Right ventricle myocardium inferior (tissue), 1 donor: ENCODE data around the gene MACROD2. TPM values are rescaled to one million over a fixed set of nuclear protein-coding genes. Genes with fewer than 3 reads are reported as not detected.

Source experiments
- ATAC-seq: fragments of 200-7000 bp; cut with Tn5 transposase; one replicate; pipeline ENCODE4 v1.9.1; 2020; ENCODE audit warnings: mild to moderate bottlenecking, moderate library complexity
- DNase-seq: peaks from one replicate; pipeline ENCODE4 v3.0.0; 2021; ENCODE audit errors: missing footprints
- intact Hi-C: fragments of 100-400 bp; cut with DNase I; formaldehyde crosslinking; loops from one replicate; pipeline ENCODE4 v1.11.0; 2022
- total RNA-seq: library from RNA; stranded (reverse); fragmentation: NEBNext Ultra II Directional; extraction: Animal tissue kit (Norgen Biotek cat#: 25700); gene quantifications from one replicate; pipeline ENCODE4 v1.2.1, GENCODE V29; 2021
- donor health status: DM: no; HTN: yes; CAD: no; lungs with severe emphysema.

Gene MACROD2
- total RNA-seq, 1 donor from 2014 or later: 5.0 TPM

DNA sequence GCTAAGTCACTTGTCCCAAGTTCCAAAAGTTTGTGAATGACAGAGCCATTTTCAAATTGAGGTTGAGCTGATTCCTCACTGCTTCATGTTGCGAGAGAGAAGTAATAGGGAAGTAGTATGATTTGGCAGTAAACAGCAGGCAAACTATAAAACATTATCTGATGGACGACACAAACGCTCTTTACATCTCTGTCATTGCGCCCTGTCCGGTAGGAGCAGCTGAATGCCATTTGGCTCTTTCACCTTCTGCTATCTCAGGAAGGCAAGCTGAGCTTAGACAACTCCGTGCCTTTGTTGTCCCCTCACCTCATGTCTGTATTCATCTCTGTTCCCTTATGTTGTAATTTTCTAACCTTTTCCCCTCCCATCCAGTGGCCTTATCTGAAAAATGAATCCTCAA lies 782.8 kb downstream of the MACROD2 start:
- intact Hi-C loops: no loop called here
- ATAC-seq (no peak), DNase-seq (no peak)

- DNase-seq (no peak), ATAC-seq (no peak)
- intact Hi-C loops: no loop called here
Observed at GRCh38 chr20:14778875-14779274, 783.6 kb downstream of the MACROD2 start.

DNA sequence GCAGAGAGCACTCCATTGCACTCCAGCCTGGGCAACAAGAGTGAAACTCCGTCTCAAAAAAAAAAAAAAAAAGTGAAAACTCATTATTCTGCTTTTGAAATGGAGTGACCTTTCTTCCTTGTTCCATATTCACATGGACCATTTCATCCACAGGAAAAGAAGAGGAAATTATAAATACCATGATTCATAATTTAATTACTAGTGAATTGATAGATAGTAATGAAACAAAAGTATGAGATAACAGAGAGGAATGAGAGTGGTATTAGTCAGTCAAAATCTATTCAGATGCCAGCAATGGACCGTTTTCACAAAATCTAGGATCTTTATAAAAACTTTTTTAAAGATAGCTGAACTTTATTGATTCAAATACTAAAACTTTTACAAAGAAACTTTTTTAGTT lies 785.2 kb downstream of the MACROD2 start:
- intact Hi-C loops: no loop called here
- ATAC-seq (no peak), DNase-seq (no peak)

GRCh38 chr20:14782731-14783130 lies 787.4 kb downstream of the MACROD2 start:
- intact Hi-C loops: no loop called here
- ATAC-seq (no peak), DNase-seq (no peak)

DNA sequence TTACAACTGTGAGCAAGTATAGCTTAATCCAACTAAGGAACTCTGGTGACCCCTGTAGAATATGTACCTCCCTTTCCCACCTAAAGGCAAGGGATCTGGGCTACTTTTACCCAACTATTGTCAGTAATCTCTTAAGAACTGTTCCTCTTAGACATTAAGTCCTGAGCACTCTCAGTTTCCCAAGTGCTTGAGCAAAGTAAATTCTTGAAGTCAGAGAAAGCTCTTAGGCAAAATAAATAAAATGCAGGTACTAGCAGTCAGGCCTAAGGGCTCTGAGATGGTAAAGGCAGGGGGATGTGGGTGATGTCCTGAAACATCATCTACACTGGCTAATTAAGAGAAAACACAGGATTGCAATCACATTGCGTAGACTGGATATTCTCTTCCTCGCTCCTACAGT lies 788.5 kb downstream of the MACROD2 start:
- DNase-seq (no peak), ATAC-seq (no peak)
- intact Hi-C loops: no loop called here

DNA sequence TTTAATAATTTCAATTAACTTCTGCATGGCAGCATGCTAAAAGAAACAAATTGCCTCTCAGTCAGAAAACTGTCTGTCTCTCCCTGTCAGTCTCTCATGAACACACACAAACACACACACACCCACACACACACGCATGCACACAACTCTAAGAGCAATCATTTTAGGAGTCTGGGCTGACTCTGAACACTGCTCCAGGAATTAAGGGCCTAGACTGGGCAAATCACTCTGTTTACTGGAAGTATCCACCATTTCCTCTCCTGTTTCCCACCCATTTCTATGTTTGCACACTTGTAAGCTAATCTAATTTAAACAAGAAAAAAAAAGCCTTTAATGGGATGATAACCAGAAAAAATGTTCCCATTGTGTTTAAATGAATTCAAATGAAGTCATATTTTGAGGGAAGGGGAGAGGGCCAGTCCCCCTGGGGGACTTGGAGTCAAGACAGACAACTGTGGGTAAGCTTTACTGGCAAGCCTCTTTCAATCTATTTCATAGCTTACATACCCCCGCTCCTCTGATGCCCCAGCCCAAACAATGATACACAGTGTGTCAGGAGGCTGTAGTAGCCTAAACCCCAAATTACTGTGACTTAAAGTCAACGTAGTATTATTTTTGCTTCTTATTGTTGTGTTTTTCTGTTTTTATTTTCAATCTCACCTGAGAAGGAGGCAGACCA lies 789.9 kb downstream of the MACROD2 start:
- ATAC-seq (no peak), DNase-seq (no peak)
- intact Hi-C loops: no loop called here

DNA sequence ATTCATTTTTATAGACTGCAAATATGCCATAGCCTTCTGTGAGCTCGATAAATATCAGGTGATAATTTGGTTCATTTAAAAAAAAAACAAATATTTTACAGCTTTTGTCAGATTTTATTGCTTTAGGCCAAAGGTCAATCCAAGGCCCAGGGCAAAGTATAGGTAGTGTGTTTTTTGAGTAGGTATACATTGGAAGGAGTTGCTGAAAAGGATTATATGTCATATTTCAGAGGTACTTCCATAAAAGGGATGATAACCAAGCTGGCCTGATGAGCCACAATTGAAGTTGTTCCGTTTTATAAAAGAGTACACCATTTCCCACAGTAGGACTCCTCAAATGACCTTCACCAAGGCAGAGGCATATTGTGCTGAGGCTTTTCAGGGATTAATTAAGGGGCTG lies 794.9 kb downstream of the MACROD2 start:
- intact Hi-C loops: no loop called here
- ATAC-seq (no peak), DNase-seq (no peak)

- intact Hi-C loops: no loop called here
- DNase-seq (no peak), ATAC-seq (no peak)
Observed at GRCh38 chr20:14790771-14791620, 795.7 kb downstream of the MACROD2 start.

GRCh38 chr20:14792915-14793314 lies 797.6 kb downstream of the MACROD2 start:
- intact Hi-C loops: no loop called here
- ATAC-seq: no peak

DNA sequence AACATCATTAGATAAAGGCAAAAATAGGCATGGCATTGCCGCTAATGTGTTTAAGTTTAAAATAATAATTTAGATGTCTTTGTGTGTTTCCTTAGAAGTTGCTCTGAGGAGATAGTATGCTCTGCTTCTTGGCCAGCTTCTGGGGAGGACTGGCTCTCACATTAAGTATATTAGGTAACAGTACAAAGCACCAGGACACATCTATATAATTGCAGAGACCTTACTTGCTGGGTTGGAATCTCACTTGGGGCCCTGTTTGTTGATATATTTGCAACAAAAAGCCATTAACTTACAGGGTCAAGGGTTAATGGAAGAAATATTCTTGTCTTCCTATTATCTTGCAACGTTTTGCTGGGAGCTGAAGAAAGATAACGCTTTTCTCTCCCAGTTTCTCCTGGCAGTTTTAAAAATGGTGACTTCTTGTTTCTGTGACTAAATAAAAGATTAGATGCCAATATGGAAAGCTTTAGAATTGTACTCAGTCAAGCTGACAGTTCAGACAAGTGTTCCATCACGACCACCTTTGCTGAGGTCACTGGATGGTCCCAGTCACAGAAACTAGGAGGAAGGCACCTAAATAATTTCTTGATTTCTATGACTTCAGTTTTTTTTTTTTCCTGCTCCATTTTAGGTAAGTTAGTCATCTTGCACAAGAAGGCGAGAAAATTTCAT lies 804.4 kb downstream of the MACROD2 start:
- ATAC-seq (no peak), DNase-seq (no peak)
- intact Hi-C loops: no loop called here

More at GRCh38 chr20:14792915-14793314, 797.6 kb downstream of the MACROD2 start:
- no peak for DNase-seq

DNA sequence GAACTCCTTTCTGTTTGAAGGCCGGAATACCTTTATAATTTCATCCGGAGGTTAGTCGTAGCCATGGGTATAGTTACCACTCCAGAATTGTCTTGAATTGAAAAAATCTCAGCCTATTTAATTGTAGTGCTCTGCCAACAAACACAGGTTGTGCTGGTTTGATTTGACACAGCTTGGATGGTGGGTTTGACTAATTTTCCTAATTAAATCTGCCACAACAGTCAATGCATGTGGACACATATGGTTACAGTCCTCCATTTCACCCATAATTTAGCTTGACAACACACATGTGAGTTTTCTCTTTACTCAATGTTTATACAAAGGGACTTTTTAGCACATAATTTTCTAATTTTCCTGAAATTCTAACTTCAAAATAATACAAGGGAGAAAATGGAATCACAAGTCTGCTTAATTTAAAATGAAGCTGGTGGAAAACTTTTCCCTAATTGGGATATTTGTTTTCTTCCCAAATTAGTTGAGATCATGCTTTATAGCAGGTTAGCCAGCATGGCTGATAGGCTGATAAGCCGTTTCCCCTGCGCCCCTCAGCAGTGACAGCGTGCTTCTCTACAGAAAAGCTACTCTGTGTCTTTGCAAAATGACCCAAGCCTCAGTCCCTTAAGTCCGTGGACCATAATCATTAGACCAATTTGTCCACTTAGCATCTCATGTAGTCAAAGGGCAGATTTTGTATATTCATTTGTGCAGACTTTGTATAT lies 805.5 kb downstream of the MACROD2 start:
- intact Hi-C loops: no loop called here
- DNase-seq (no peak), ATAC-seq (no peak)

GRCh38 chr20:14801591-14802325 lies 806.4 kb downstream of the MACROD2 start:
- intact Hi-C loops: no loop called here
- DNase-seq (no peak), ATAC-seq (no peak)

DNA sequence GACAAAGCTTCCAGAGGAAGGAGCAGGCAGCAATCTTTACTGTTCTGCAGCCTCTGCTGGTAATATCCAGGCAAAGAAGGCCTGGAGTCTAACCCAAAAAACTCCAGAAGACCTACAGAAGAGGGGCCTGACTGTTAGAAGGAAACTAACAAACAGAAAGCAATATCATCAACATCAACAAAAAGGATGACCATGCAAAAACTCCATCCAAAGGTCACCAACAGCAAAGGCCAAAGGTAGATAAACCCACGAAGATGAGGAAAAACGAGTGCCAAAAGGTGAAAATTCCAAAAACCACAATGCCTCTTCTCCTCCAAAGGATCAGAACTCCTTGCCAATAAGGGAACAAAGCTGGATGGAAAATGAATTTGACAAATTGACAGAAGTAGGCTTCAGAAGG lies 811.9 kb downstream of the MACROD2 start:
- ATAC-seq: no peak
- intact Hi-C loops: no loop called here

DNA sequence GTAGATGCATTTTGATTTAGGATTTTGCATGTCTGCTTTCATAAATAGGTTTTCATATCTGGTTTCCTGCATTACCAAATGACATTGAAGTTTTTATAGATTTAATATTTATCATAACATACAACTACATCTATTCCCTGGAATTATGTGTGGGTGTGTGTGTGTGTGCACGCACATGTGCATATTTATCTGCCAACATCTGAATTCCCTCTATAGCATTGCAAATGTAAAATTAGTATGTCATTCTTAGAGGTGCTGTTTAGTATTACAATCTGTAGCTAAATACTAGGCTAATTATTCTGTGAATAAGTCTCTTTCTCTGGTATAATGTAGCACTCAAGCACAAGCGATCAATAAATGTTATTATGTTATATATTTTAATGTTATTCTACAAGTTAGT lies 820.0 kb downstream of the MACROD2 start:
- intact Hi-C loops: no loop called here
- ATAC-seq (no peak), DNase-seq (no peak)

More for the DNA sequence above, 811.9 kb downstream of the MACROD2 start:
- no peak for DNase-seq

DNA sequence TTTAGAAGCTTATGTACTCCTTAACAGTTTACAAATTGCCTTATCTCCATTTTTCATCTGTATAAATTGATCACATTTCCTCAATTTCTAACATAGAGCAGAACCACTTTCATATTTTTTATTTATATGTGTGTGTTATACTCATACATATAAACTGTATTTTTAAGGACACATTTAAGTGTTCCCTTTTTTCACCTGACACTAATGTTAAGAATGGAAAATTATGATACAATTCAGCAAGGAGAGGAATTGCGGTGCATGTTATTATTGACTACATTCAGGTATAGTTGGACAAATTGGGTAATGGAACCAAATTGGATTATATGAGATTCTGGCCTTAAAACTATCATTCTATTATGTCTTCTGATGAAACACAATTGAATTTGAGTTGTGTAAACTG lies 821.2 kb downstream of the MACROD2 start:
- ATAC-seq: no peak
- intact Hi-C loops: no loop called here
- DNase-seq: no peak

DNA sequence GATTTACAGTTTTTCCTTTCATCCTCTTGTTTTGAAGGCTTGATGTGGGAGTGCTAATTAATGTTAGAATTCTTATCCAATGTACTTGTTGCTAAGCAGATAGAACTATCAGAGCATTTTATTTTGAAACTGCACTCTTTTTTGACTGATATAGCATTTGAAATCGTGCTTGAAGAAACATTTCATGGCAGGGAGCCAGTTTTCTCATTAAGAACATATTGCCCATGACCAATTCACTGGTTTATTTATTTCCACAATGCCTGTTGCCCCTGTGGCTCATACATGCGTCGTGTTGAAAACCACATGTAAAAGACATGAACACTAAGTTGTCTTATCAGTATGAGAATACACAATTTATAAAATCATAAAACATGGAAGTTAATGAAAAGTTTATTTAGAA lies 821.8 kb downstream of the MACROD2 start:
- intact Hi-C loops: no loop called here
- no peak for ATAC-seq

DNA sequence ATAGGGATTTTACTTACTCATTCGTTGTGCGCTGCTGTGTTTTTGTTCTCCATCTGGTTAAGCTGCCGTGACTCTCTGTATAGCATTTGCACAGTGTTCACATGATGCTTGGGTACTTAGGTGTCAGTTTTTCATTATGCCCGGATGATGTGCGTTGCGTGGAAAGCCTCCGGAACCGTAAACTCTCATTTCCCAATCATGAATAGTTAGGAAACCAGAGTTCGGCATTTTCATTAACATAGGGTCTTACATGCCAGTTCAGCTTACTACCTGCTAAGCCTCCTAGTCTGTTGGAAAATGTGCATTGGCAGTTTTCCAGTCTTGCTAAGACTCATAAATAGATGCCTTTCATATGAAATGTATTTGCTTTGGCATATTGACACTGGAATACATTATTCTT lies 825.5 kb downstream of the MACROD2 start:
- DNase-seq (no peak), ATAC-seq (no peak)
- intact Hi-C loops: no loop called here

More for the DNA sequence above, 821.8 kb downstream of the MACROD2 start:
- DNase-seq: no peak

GRCh38 chr20:14821251-14821650 lies 825.9 kb downstream of the MACROD2 start:
- no peak for DNase-seq
- ATAC-seq: no peak
- intact Hi-C loops: no loop called here

DNA sequence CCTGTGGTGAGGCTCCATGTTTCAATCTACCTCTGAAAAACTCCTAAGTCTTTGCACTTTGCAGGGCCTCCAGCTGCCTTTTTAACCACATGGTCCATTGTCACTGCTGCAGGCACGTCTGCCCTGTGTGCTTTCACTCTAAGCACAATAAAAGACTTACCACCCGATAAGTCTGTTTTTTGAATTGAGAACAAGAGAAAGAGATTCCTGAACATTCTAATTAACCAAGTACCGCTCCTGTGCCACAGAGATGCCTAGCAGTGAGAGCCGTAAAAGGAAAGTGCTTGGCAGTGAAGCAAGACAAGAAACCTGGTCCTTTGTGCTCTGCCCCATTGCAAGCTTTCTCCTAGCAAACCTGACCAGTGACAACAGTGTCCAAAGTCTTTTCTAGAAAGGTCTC lies 829.7 kb downstream of the MACROD2 start:
- DNase-seq (no peak), ATAC-seq (no peak)
- intact Hi-C loops: no loop called here
